Endodermal cell (in vitro differentiated cells): ENCODE data around the gene NUDT21. TPM values are rescaled to one million over a fixed set of nuclear protein-coding genes. Genes with fewer than 3 reads are reported as not detected.

Source experiments
- DNase-seq: peaks from one replicate; pipeline ENCODE4 v3.0.0-alpha.2; 2017
- H3K27ac ChIP-seq: 2 replicates; pipeline ENCODE4 v1.5.1; 2013; ENCODE audit warnings: mild to moderate bottlenecking, low read depth, low read length, moderate library complexity
- H3K27me3 ChIP-seq: 2 replicates; pipeline ENCODE4 v1.6.1; 2013; ENCODE audit warnings: mild to moderate bottlenecking, low read length, moderate library complexity; ENCODE audit not compliant: insufficient read depth, control insufficient read depth, poor library complexity, severe bottlenecking
- H3K36me3 ChIP-seq: 2 replicates; pipeline ENCODE4 v1.7.0; 2013; ENCODE audit warnings: mild to moderate bottlenecking, low read length, moderate library complexity; ENCODE audit not compliant: control insufficient read depth, insufficient read depth
- H3K4me1 ChIP-seq: one replicate; pipeline ENCODE4 v1.7.0; 2013; ENCODE audit warnings: low read length; ENCODE audit not compliant: control insufficient read depth, insufficient read depth
- H3K4me3 ChIP-seq: 2 replicates; pipeline ENCODE4 v1.5.1; 2013; ENCODE audit warnings: mild to moderate bottlenecking, low read length, moderate library complexity
- H3K9ac ChIP-seq: 2 replicates; pipeline ENCODE4 v1.6.1; 2013; ENCODE audit warnings: mild to moderate bottlenecking, low read length, moderate library complexity; ENCODE audit not compliant: poor library complexity, severe bottlenecking; ENCODE audit errors: extremely low read depth
- H3K9me3 ChIP-seq: 2 replicates; pipeline ENCODE4 v1.6.1; 2013; ENCODE audit warnings: mild to moderate bottlenecking, low read length, moderate library complexity; ENCODE audit not compliant: control insufficient read depth
- H3K27ac Mint-ChIP-seq: 2 replicates; pipeline ENCODE4 v1.8.0; 2020; ENCODE audit warnings: mixed read lengths
- H3K27me3 Mint-ChIP-seq: 2 replicates; pipeline ENCODE4 v1.8.0; 2021; ENCODE audit warnings: mild to moderate bottlenecking, mixed read lengths; ENCODE audit not compliant: insufficient read depth
- H3K36me3 Mint-ChIP-seq: 2 replicates; pipeline ENCODE4 v1.8.0; 2020; ENCODE audit warnings: low read depth, mixed read lengths
- H3K4me1 Mint-ChIP-seq: 2 replicates; pipeline ENCODE4 v1.8.0; 2020; ENCODE audit warnings: mixed read lengths
- H3K4me3 Mint-ChIP-seq: 2 replicates; pipeline ENCODE4 v1.8.0; 2020; ENCODE audit warnings: mild to moderate bottlenecking, moderate library complexity, mixed read lengths
- H3K9me3 Mint-ChIP-seq: 2 replicates; pipeline ENCODE4 v1.8.0; 2020; ENCODE audit warnings: mild to moderate bottlenecking, mixed read lengths
- CTCF ChIP-seq: fragments of 200-600 bp; sonication (generic); conservative IDR thresholded peaks from 2 replicates; pipeline ENCODE4 v1.5.0; 2021; ENCODE audit warnings: antibody characterized with exemption, mild to moderate bottlenecking
- WGBS, 2 experiments: methylation state at CpG; one replicate each; pipeline versions ENCODE4 v1.1.5 to v1.1.7; 2013; ENCODE audit warnings: missing lambda C conversion rate in 2 of 2, mixed read lengths in 1 of 2; ENCODE audit not compliant: insufficient coverage in 1 of 2, insufficient read length in 1 of 2; 5-methylcytosine and 5-hydroxymethylcytosine counted together
- total RNA-seq, 2 donors: library from RNA; stranded (reverse); fragmentation: NEBNext Ultra II Directional in 1 of 2; extraction: Animal tissue kit (Norgen Biotek cat#: 25700) in 1 of 2; gene quantifications; 2 replicates in 1 of 2; 3 replicates in 1 of 2; pipeline ENCODE4 v1.2.1, GENCODE V29; 2021

Gene NUDT21
- total RNA-seq, 2 donors from 2014 or later = 177 to 185 TPM

DNA sequence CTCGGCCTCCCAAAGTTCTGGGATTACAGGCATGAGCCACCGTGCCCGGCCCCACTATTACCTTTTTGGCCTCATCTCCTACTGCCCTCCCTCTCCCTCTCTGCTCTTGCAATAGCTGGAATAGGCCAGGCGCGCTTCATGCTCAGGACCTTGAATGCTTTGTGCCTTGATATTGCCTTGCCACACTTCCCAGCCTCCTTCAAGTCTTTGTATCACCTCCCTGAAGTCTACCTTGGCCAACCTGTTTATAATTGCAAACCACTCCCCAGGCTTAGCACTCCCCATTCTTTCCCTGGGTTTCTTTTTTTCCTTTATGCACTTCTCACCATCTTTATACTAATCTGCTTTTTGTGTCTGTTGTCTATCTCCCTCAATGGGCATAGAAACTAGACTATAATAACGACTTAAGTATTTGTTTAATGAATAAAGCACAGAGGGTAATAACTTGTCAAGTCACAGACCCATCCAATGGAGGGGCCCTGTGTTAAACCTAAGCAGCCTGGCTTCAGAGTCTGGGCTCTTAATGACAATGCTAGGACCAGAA lies 6.9 kb upstream of the NUDT21 start:
- H3K9ac ChIP-seq = no peak overlapping the region
- 91 to 96% methylated on average over 4 to 6 of the region's 6 CpGs for WGBS, 2 experiments
- no peaks in the 10 kb centered on the region for H3K9me3 Mint-ChIP-seq
- no peaks in the 10 kb centered on the region for H3K9me3 ChIP-seq
- H3K4me3 ChIP-seq = no peak overlapping the region
- peaks cover 4% of the 10 kb centered on the region for H3K4me1 Mint-ChIP-seq
- H3K27me3 Mint-ChIP-seq = no peaks in the 10 kb centered on the region
- TF ChIP-seq CTCF = no peak
- H3K27me3 ChIP-seq = no peaks in the 10 kb centered on the region
- no peak overlapping the region for H3K27ac ChIP-seq
- no peak overlapping the region for H3K4me3 Mint-ChIP-seq
- peak overlapping the region; percentile 52 for H3K27ac Mint-ChIP-seq
- H3K36me3 ChIP-seq = peaks cover 84% of the 10 kb centered on the region
- DNase-seq = no peak
- peaks cover 72% of the 10 kb centered on the region for H3K36me3 Mint-ChIP-seq
- peaks cover 5% of the 10 kb centered on the region for H3K4me1 ChIP-seq

- TF ChIP-seq CTCF = no peak
- no peaks in the 10 kb centered on the region for H3K27me3 ChIP-seq
- Mint-ChIP-seq H3K27me3 (no peaks in the 10 kb centered on the region), H3K9me3 (no peaks in the 10 kb centered on the region), H3K27ac (peak overlapping the region; percentile 97), H3K36me3 (peaks cover 30% of the 10 kb centered on the region), H3K4me1 (peaks cover 25% of the 10 kb centered on the region), H3K4me3 (peak overlapping the region; percentile 86)
- H3K9me3 ChIP-seq = no peaks in the 10 kb centered on the region
- peaks cover 12% of the 10 kb centered on the region for H3K4me1 ChIP-seq
- H3K36me3 ChIP-seq = peaks cover 47% of the 10 kb centered on the region
- peak overlapping the region; percentile 53 for H3K27ac ChIP-seq
- H3K4me3 ChIP-seq = peak overlapping the region; percentile 90
- 10 to 17% methylated on average over 19 to 31 of the region's 31 CpGs for WGBS, 2 experiments
- peak; percentile 63 for DNase-seq
- H3K9ac ChIP-seq = peak overlapping the region; percentile 91
Observed at GRCh38 chr16:56451753-56452689, 889 bp upstream of the NUDT21 start.

- Mint-ChIP-seq H3K27me3 (no peaks in the 10 kb centered on the region), H3K27ac (peak overlapping the region; percentile 97), H3K4me1 (peaks cover 25% of the 10 kb centered on the region), H3K9me3 (no peaks in the 10 kb centered on the region), H3K36me3 (peaks cover 29% of the 10 kb centered on the region), H3K4me3 (peak overlapping the region; percentile 86)
- Histone ChIP-seq H3K27me3 (no peaks in the 10 kb centered on the region), H3K4me3 (peak overlapping the region; percentile 90), H3K4me1 (peaks cover 12% of the 10 kb centered on the region), H3K27ac (peak overlapping the region; percentile 71), H3K36me3 (peaks cover 47% of the 10 kb centered on the region), H3K9ac (peak overlapping the region; percentile 91), H3K9me3 (no peaks in the 10 kb centered on the region)
- WGBS, 2 experiments = 5 to 10% methylated on average over 7 to 18 of the region's 18 CpGs
- no peak for TF ChIP-seq CTCF
- peak; percentile 50 for DNase-seq
Observed at GRCh38 chr16:56450275-56450985, 702 bp downstream of the NUDT21 start.
